ENCODE results near the gene B4GALNT1.
"Not testable (repeated sequence)": the region's sequence is repeated elsewhere in the genome, so short reads cannot be mapped to it uniquely, and the experiment has no call there.

The B4GALNT1 gene
- total RNA-seq = 0.27 to 0.31 reads per million in 2 donors

DNA sequence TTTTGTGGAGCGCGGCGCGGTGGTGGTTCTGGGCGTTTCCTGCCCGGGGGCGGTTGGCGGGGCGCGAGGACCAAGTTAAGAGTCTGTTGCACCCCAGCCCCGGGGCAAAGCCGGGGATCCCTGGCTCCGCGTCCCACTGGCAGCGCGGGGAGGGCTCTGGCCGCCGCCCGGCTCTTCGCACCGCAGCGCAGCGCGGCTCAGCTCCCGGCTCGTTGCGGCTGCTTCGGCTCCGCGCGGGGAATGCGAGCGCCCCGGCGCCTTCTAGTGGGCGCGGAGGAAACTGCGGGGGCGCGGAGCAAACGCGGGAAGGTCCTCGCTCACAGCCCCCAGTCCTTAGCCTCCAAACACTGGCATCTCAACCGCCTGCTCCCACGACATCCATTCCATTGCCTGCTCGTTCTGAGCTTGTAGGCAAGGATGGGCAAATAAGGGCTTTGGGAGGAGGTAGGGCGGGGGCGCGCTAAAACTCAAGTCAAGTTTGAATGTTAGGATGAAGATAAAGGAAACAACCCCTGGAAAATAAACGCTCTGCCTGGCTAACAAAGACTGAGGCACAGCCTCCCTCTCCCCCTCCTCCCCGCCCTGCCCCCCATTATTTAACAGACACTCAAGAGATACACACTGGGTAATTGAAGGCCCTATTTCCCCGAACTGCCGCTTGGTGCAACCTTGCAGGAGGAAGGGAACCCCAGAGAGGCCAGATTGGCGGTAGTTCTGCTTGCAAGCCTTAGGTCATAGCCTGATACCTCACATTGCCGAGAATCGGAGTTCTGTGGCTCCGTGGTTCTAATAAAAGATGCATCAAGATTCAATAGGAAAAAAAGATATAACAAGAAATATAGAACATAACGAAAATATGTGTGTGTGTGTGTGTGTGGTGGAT lies at the start of gene B4GALNT1:
B4GALNT1 (minus strand) TSS at position 244 of the 883 bp plus-strand sequence. CDS start 1,069 bp downstream, outside the sequence.
- peak; percentile 38 to 67 (median 40) for DNase-seq

DNA sequence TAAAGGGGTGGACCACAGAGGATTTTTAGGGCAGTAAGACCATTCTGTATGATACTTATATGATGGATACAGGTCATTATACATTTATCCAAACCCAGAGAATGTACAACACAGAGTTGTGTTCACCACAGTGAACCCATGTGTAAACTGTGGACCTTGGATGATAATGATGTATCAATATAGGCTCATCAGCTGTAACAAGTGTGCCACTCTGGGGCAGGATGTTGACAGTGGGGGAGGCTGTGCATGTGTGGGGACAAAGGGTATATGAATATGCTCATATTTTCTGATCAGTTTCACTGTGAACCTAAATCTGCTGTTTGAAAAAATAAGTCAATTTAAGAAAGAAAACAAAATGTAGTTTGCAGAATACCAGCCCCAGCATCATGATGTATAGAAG lies 46.7 kb upstream of the B4GALNT1 start:
- no peak for DNase-seq

DNA sequence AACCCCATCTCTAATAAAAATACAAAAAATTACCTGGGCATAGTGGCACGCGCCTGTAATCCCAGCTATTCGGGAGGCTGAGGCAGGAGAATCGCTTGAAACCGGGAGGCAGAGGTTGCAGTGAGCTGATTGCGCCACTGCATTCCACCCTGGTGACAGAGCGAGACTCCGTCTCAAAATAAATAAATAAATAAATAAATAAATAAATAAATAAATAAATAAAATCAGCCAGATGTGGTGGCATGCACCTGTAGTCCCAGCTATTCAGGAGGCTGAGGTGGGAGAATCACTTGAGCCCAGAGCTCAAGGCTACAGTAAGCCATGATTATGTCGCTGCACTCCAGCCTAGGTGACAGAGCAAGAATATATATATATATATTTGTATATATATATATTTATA lies 44.9 kb upstream of the B4GALNT1 start:
- DNase-seq = not testable (repeated sequence)

DNA sequence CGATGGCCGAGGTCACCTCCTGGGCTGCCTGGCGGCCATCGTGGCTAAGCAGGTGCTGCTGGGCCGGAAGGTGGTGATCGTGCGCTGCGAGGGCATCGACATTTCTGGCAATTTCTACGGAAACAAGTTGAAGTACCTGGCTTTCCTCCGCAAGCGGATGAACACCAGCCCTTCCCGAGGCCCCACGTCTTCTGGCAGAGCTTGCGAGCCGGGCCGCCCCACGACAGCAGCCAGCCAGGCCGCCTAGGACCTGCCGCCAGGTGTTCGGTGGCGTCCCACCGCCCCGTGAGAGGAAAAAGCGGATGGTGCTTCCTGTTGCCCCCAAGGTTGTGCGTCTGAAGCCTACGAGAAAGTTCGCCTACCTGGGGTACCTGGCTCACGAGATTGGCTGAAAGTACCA lies 41.7 kb upstream of the B4GALNT1 start:
- DNase-seq = no peak

DNA sequence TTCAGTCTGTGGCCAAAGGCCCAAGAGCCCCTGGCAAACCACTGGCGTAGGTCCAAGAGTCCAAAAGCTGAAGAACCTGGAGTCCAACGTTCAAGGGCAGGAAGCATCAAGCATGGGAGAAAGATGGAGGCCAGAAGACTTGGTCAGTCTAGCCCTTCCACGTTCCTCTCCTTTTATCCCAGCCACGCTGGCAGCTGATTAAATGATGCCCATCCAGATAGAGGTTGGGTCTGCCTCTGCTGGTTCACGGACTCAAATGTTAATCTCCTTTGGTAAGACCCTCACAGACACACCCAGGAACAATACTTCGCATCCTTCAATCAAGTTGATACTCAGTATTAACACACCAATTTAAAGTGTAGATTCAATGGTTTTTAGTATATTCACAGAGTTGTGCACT lies 39.8 kb upstream of the B4GALNT1 start:
- no peak for DNase-seq

DNA sequence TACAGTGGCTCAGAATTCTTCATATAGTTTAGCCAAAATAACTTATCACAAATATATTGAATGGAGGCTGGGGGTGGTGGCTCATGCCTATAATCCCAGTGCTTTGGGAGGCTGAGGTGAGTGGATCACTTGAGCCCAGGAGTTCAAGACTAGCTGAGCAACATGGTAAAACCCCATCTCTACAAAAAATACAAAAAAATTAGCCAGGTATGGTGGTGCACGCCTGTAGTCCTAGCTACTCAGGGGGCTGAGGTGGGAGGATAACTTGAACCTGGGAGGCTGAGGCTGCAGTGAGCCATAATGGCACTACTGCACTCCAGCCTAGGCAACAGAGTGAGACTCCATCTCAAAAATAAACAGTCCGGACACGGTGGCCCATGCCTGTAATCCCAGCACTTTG lies 38.8 kb upstream of the B4GALNT1 start:
- DNase-seq = not testable (repeated sequence)

DNA sequence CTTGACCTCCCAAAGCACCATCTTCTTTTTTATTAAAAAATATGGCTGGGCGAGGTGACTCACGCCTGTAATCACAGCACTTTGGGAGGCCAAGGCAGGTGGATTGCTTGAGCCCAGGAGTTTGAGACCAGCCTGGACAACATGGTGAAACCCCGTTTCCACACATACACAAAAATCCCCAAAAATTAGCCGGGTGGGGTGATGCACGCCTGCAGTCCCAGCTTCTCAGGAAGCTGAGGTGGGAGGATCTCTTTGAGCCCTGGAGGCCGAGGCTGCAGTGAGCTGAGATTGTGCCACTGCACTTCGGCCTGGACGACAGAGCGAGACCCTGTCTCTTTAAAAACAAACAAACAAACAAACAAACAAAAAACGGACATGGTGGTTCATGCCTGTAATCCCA lies 36.7 kb upstream of the B4GALNT1 start:
- DNase-seq = not testable (repeated sequence)

DNA sequence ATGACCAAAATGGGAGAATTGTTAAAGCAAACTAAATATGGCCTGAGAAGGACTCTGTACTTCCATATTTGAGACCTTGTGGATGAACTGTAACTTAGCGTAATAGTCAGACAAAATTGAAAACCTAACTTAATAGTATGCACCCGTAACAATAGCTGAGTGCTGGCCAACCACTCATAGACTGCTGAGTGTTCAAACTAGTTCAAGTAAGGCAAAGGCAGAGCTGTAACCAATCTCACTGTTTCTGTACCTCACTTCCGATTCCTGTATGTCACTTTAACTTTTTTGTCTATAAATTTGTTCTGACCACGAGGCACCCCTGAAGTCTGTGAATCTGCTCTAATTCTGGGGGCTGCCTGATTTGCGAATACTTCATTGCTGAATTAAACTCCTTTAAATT lies 33.9 kb upstream of the B4GALNT1 start:
- DNase-seq = no peak

DNA sequence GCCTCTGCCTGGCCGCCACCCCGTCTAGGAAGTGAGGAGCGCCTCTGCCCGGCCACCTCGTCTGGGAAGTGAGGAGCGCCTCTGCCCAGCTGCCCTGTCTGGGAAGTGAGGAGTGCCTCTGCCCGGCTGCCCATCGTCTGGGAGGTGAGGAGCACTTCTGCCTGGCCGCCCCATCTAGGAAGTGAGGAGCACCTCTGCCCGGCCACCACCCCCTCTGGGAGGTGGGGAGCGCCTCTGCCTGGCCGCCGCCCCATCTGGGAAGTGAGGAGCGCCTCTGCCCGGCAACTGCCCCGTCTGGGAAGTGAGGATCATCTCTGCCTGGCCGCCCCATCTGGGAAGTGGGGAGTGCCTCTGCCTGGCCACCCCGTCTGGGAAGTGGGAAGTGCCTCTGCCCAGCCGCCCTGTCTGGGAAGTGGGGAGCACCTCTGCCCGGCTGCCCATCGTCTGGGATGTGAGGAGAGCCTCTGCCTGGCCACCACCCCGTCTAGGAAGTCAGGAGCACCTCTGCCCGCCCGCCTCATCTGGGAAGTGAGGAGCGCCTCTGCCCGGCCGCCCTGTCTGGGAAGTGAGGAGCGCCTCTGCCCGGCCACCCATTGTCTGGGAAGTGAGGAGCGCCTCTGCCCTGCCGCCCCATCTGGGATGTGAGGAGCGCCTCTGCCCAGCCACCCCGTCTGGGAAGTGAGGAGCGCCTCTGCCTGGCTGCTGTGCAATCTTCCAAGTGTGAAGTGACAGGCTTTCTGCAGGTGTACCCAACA lies 32.2 kb upstream of the B4GALNT1 start:
- not testable (repeated sequence) for DNase-seq

DNA sequence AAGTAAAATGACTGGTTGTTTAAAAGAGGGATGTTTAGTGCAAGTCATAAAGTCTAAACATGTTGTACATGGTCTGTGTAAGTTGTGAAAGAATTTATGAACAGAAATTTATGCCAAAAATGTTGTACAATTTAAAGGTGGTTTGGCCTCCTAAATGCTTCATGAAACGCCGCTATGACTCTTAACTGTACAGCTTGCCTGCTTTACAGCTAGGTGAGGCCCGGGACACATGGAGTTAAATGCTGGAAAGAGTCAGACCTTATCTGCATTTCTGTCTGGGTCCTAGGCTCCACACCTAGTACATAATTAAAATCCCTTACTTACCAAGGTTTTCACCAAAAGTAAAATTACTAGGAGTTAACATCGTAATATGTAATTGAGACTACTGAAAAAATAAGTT lies 28.4 kb upstream of the B4GALNT1 start:
- DNase-seq = no peak

DNA sequence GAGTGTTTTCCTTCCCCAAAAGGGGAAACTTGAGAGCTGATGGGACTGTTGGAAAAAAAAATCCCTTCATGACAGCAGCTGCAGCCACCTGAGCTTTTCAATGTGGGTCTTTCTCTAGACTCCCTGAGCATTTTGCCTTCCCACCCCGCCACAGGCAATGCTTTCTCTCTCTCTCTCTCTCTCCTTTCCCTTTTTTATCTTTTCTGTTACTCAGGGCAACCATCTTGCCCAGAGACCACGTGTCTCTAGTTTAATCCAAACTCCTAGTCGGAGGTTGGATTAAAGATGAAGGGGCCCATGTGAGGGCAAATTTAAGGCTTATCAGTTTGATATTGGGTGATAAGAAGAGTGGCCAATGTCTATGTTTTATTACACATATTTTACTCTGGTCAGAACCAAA lies 25.9 kb upstream of the B4GALNT1 start:
- DNase-seq = no peak

DNA sequence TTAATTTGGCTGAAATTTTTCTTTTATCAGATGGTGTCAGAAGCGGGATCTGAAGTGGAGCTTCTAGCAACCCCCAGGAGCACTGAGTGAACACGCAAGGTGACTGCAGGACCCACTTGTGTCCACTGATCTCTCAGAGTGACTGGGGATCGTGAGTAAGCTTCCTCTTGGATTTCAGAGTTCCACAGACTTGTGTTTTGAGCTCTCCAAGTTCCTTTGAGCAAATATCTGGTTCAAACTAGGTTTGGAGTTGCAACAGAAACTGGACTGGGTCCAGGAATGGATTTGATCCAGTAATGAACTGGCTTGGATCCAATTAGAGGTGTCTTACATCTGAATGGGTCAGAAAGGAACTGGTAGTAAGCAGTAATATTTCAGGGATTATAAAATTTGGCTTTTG lies 24.7 kb upstream of the B4GALNT1 start:
- DNase-seq = no peak

DNA sequence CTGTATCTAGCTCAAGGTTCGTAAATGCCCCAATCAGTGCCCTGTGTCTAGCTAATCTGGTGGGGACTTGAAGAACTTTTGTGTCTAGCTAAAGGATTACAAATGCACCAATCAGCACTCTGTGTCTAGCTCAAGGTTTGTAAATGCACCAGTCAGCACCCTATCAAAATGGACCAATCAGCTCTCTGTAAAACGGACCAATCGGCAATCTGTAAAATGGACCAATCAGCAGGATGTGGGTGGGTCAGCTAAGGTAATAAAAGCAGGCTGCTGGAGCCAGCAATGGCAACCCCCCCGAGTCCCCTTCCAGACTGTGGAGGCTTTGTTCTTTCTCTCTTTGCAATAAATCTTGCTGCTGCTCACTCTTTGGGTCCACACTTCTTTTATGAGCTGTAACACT lies 23.4 kb upstream of the B4GALNT1 start:
- not testable (repeated sequence) for DNase-seq

DNA sequence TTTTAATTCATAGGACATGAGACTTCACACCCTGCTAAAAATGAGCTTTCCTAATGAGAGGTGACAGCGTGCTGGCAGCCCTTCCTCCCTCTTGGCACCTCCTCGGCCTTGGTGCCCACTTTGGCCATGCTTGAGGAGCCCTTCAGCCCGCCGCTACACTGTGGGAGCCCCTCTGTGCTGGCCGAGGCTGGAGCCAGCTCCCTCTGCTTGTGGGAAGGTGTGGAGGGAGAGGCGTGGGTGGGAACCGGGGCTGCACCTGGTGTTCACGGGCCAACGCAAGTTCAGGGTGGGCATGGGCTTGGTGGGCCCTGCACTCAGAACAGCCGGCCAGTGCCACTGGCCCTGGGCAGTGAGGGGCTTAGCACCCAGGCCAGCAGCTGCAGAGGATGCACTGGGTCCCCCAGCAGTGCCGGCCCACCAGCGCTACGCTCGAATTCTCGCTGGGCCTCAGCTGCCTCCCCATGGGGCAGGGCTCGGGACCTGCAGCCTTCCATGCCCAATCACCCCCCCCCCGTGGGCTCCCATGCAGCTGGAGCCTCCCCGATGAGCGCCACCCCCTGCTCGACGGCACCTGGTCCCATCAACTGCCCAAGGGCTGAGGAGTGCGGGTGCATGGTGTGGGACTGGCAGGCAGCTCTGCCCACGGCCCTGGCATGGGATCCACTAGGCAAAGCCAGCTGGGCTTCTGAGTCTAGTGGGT lies 22.7 kb upstream of the B4GALNT1 start:
- no peak for DNase-seq

DNA sequence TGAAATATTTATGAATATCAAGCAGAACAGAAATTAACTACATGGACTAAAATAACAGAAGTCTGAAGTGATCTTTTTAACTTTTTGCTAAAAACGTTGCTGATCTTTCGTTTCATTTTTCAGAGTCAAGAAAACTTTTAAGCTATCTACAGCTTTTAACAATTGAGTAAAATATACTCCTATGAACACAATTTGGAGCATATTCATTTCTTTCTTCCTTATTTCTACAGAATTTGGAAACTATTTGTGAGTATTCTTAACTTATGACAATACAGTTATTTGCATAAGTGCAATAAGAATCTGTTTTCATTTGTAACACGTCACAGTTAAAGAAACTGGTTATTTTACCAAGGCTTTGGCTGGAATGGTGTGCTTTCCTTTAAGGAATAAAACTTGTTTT lies 21.0 kb upstream of the B4GALNT1 start:
- DNase-seq = no peak

DNA sequence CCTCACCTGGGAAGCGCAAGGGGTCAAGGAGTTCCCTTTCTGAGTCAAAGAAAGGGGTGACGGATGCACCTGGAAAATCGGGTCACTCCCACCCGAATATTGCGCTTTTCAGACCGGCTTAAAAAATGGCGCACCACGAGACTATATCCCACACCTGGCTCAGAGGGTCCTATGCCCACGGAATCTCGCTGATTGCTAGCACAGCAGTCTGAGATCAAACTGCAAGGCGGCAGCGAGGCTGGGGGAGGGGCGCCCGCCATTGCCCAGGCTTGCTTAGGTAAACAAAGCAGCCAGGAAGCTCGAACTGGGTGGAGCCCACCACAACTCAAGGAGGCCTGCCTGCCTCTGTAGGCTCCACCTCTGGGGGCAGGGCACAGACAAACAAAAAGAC lies 13.7 kb upstream of the B4GALNT1 start:
- not testable (repeated sequence) for DNase-seq

DNA sequence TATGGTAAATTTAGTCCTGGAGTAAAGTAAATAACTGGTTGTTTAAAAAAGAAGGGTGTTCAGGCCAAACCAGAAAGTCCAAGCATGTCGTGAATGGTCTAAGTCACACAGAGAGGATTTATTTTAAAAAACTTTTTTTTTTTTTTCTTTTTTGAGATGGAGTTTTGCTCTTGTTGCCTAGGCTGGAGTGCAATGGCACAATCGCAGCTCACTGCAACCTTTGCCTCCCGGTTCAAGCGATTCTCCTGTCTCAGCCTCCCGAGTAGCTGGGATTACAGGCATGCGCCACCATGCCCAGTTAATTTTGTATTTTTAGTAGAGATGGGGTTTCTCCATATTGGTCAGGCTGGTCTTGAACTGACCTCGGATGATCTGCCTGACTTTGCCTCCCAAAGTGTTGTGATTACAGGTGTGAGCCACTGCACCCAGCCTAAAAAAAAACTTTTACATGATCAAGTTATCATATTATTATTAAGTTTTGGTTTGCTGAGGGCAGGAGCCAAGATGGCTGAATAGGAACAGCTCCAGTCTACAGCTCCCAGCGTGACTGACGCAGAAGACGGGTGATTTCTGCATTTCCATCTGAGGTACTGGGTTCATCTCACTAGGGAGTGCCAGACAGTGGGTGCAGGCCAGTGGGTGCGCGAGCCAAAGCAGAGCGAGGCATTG lies 13.1 kb upstream of the B4GALNT1 start:
- DNase-seq = peak in 1 of 5 experiments; percentile 45

DNA sequence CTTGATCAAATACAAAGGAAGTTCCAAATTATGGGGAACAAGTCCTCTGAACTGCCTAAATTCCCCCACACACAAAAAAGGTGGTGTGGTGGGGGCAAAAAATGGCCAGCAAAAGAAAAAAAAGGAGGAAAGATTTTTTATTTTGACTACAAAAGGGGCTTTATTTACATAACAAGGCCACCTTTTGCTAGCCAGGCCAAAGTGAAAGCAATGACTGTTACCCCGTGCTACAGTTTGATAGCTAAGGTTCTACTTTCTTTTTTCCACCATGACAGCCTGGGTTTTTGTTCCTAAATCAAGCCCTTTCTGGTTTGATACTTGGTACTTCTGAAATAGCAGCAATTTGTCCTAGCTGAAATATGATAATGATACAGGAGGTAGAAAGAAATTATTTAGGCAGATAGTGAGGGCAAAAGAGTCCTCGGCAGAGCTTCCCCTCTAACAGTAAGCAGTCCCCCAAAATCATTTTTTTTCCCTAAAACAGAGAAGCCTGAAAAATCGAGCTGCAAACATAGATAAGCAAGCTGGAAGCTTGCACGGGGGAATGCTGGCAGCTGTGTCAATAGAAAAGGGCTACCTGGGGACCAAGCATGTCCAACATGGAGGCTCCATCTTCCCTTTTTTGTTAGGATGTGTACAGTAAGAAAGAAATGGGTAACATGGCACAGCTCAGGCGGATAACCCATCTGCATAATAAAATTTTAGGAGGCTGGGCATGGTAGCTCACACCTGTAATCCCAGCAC lies 8.9 kb upstream of the B4GALNT1 start:
- DNase-seq = no peak

DNA sequence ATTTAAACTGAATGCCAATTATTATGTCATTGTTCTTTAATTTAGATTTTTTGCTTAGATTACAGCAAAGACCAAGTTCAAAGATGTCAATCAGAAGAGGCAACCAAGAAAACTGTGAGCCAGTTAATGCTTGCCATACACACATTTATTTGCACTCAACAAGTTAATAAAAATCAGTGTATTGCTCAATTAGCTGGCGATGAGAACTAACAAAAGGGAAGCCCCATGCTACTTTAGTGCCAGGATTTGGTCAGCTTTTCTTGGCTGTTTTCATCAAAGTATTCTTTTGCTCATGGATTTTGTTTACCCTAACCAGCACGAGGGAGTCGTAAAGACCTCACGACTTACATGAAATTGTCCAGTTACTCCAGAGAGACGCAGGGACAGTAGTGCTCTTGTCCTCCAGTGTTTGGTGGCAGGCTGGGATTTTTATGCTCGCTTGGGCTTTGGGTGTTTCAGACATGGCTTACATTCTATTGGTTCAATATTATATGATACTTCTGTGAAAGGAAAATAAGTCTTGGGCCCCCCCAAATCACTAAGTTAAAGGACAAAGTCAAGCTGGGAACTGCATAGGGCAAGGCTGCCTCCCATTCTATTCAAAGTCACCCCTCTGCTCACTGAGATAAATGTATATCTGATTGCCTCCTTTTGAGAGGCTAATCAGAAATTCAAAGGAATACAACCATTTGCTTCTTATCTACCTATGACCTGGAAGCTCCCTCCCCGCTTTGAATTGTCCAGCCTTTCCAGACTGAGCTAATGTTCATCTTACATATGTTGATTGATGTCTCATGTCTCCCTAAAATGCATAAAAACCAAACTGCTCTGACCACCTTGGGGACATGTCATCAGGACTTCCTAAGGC lies 7.4 kb upstream of the B4GALNT1 start:
- no peak for DNase-seq

DNA sequence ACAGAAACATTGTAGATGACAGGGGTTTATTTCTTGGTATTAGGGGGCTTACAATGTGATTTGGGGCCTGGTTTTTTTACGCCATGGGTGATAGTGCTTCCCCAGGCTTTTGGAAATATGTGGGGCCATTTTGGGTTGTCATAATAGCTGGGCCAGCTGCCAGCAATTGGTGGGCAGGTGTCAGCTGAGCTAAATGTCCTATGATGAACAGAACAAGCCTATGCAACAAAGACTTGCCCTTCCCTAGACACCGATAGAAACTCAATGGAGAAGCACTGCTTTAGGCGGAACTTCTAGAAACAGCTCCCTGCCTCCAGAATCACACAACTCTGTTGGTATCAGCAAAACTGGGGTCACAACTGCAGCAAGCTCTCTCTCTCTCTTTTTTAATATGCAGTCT lies 5.1 kb upstream of the B4GALNT1 start:
- no peak for DNase-seq

DNA sequence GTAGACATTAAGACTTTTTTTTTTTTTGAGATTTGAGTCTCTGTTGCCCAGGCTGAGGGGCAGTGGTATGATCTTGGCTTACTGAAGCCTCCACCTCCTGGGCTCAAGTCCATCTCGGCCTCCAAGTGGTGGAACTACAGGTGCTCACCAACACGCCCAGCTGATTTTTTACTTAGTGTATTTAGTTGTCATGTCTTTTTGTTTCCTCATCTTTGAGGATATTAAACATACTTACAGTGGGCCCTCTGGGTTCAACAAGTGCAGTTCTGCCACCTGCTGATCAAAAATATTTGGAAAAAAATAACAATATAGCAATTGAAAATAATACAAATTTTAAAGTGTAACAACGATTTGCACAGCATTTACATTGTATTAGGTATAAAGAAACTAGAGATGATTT lies 4.4 kb upstream of the B4GALNT1 start:
- DNase-seq = no peak

Measured in T-helper 2 cell (primary cell).